ENCODE results near the gene KLHDC9.
A peak's percentile ranks its signal among the peaks of the same experiment; 100 is the strongest.

The KLHDC9 gene

DNA sequence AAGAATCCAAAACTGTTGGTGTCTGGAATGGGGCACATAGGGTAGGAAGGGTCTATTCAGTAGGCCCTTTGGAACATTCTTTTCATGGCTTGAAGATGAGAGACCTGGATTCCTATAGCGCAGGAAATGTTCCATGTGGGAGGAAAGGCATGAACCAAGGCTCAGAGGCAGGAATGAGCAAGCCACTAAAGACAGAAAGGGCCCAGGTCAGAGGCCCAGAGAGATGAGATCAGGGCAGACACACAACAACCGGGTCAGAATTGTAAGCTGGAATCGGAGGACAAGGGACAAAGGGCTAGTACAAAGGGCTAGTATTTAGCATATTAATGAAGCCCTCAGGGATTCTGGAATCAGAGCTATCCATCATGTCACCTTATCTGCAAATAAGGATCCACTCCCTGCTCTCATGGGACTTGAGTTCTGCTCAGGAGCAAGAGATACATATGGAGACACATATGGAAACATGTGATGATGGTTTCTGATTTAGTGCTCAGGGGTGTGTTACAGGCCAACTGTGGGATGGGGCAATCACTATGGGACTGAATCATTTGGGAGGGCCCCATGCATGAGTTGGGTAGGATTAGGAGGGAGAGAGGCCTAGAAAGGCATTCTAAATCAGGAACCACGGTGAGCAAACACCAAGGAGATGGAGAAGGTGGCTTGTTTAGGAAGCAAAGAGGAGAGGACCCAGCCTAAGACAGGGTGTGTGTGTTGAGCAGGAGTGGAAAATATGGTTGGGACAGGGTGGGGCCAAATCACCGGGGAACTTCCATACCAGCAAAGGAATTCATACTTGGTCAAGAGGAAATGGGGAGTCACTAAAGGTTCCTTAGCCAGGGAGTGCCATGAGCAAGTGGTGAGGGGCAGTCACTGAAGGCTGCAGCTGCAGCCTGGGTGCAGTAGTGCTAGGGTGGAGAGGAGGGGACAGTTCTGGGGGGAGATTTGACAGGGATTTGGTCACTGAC, 17.4 kb upstream of the KLHDC9 start:
- TF ChIP-seq SP1 (IDR thresholded peaks at IDR 0.05): no peak
- TF ChIP-seq SUZ12 (IDR thresholded peaks at IDR 0.05): no peak
- TF ChIP-seq, protein P1, sequence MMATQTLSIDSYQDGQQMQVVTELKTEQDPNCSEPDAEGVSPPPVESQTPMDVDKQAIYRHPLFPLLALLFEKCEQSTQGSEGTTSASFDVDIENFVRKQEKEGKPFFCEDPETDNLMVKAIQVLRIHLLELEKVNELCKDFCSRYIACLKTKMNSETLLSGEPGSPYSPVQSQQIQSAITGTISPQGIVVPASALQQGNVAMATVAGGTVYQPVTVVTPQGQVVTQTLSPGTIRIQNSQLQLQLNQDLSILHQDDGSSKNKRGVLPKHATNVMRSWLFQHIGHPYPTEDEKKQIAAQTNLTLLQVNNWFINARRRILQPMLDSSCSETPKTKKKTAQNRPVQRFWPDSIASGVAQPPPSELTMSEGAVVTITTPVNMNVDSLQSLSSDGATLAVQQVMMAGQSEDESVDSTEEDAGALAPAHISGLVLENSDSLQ (IDR thresholded peaks at IDR 0.05): no peak
- no peak for TF ChIP-seq ZNF384 (IDR thresholded peaks at IDR 0.05)
- TF ChIP-seq FOXM1 (IDR thresholded peaks at IDR 0.05; ENCODE audit: borderline replicate concordance): no peak
- no peak for TF ChIP-seq FOXK2 (IDR thresholded peaks at IDR 0.05)
- TF ChIP-seq NFRKB (IDR thresholded peaks at IDR 0.05): no peak
- TF ChIP-seq ARNT (IDR thresholded peaks at IDR 0.05): no peak
- no peak for TF ChIP-seq BHLHE40 (IDR thresholded peaks at IDR 0.05; ENCODE audit: borderline replicate concordance)
- no peak for TF ChIP-seq LEF1 (IDR thresholded peaks at IDR 0.05; ENCODE audit: borderline replicate concordance)
- no peak for DNase-seq (ENCODE audit: extremely low spot score)
- ChIA-PET CTCF (no interaction called here), POLR2A (no interaction called here)

GRCh38 chr1:161081519-161081918, 16.6 kb upstream of the KLHDC9 start:
- TF ChIP-seq TARDBP (IDR thresholded peaks at IDR 0.05) (no peak), SP1 (IDR thresholded peaks at IDR 0.05) (no peak), NFRKB (IDR thresholded peaks at IDR 0.05) (no peak), LEF1 (IDR thresholded peaks at IDR 0.05; ENCODE audit: borderline replicate concordance) (no peak), FOXA1 (IDR thresholded peaks at IDR 0.05) (no peak), FOXM1 (IDR thresholded peaks at IDR 0.05; ENCODE audit: borderline replicate concordance) (no peak), ARNT (IDR thresholded peaks at IDR 0.05) (no peak), FOXK2 (IDR thresholded peaks at IDR 0.05) (no peak), SUZ12 (IDR thresholded peaks at IDR 0.05) (no peak), ELF4 (IDR thresholded peaks at IDR 0.05) (no peak), L3MBTL2 (conservative IDR thresholded peaks at IDR 0.05) (no peak), BHLHE40 (IDR thresholded peaks at IDR 0.05; ENCODE audit: borderline replicate concordance) (no peak), HDGF (IDR thresholded peaks at IDR 0.05; ENCODE audit: borderline replicate concordance) (no peak), ZNF384 (IDR thresholded peaks at IDR 0.05) (no peak), CTBP1 (IDR thresholded peaks at IDR 0.05; ENCODE audit: borderline replicate concordance) (no peak)
- TF ChIP-seq, protein P1 (IDR thresholded peaks at IDR 0.05): no peak
- ChIA-PET POLR2A (no interaction called here), CTCF (no interaction called here)

DNA sequence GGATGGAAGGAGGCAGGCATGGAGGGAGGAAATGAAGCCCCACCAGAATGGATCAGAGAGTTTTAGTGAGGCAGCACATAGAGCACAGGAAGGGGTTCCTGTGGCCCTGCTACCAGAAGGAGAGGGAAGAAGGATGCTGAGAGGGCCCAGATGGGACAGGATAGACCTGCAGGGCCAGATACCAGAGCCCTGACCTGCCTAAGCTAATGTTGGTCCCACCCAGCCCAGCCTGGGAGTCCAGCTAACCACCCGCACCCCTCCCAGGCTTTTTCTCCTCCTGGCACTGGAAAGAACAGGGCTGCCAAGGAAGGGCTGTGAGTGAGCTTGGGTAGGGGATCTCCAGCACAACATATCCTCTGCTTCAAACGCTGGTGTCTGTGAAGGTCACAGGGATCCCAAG, 15.7 kb upstream of the KLHDC9 start:
- ChIA-PET POLR2A (no interaction called here), CTCF (interaction anchor here (0.6 kb wide), 1 partner anchor 16 kb away, joined by 3 read pairs; the partner anchor contains the start of gene KLHDC9)
- no peak for TF ChIP-seq ELF4 (IDR thresholded peaks at IDR 0.05)
- no peak for TF ChIP-seq NFRKB (IDR thresholded peaks at IDR 0.05)
- TF ChIP-seq HDGF (IDR thresholded peaks at IDR 0.05; ENCODE audit: borderline replicate concordance): no peak
- TF ChIP-seq FOXA1 (IDR thresholded peaks at IDR 0.05): no peak
- no peak for TF ChIP-seq BHLHE40 (IDR thresholded peaks at IDR 0.05; ENCODE audit: borderline replicate concordance)
- no peak for TF ChIP-seq SUZ12 (IDR thresholded peaks at IDR 0.05)
- TF ChIP-seq L3MBTL2 (conservative IDR thresholded peaks at IDR 0.05): no peak
- no peak for TF ChIP-seq CTBP1 (IDR thresholded peaks at IDR 0.05; ENCODE audit: borderline replicate concordance)

More at GRCh38 chr1:161081519-161081918, 16.6 kb upstream of the KLHDC9 start:
- no peak for DNase-seq (ENCODE audit: extremely low spot score)

DNA sequence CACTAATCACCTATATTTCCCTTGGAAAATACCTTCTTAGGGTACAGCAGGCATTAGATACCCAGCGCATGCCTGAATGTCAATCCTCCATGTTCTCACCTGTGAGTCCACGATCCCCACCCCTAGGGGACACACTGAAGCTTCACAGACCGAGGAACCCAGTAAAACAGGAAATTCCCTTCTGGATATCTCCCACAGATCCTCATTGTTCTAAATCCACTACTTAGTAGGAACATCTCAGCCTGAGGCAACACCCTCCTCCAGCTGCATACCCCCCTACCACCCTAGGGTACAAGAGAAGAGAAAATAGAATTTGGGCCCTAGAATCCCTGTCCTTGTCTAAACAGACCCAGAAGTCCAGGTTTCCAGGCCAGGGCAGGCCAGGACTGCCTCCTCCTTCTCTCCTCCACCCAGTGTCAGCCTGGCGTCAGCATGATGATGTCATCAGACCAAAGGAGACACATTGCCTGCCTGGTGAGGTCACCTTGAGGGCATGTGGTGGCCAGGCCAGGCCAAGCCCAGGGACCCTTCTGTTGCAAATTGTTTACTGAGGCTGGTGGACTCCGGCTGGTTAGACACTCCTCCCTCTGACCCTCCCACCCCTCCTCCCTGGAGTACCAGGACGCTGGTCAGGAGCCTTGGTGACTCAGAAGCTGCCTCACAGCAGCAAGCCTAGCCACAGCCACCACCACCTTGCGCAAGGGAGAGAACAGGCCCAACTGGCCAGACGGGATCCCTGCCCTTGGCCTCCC, 15.0 kb upstream of the KLHDC9 start:
- peak; percentile 40 for DNase-seq (ENCODE audit: extremely low spot score)
- ChIA-PET POLR2A (no interaction called here), CTCF (interaction anchor here (0.6 kb wide), 1 partner anchor 15 kb away, joined by 3 read pairs; the partner anchor contains the start of gene KLHDC9)
- no peak for TF ChIP-seq ZNF384 (IDR thresholded peaks at IDR 0.05)
- TF ChIP-seq HDGF (IDR thresholded peaks at IDR 0.05; ENCODE audit: borderline replicate concordance): no peak
- no peak for TF ChIP-seq FOXK2 (IDR thresholded peaks at IDR 0.05)
- no peak for TF ChIP-seq ARNT (IDR thresholded peaks at IDR 0.05)
- no peak for TF ChIP-seq FOXM1 (IDR thresholded peaks at IDR 0.05; ENCODE audit: borderline replicate concordance)
- no peak for TF ChIP-seq FOXA1 (IDR thresholded peaks at IDR 0.05)
- no peak for TF ChIP-seq LEF1 (IDR thresholded peaks at IDR 0.05; ENCODE audit: borderline replicate concordance)

More for the DNA sequence above, 15.7 kb upstream of the KLHDC9 start:
- no peak for DNase-seq (ENCODE audit: extremely low spot score)

GRCh38 chr1:161083748-161084596, 14.2 kb upstream of the KLHDC9 start:
- no peak for TF ChIP-seq L3MBTL2 (conservative IDR thresholded peaks at IDR 0.05)
- no peak for TF ChIP-seq FOXK2 (IDR thresholded peaks at IDR 0.05)
- TF ChIP-seq NFRKB (IDR thresholded peaks at IDR 0.05): no peak
- TF ChIP-seq TARDBP (IDR thresholded peaks at IDR 0.05): no peak
- TF ChIP-seq, protein P1 (IDR thresholded peaks at IDR 0.05): no peak
- TF ChIP-seq HDGF (IDR thresholded peaks at IDR 0.05; ENCODE audit: borderline replicate concordance): no peak
- no peak for TF ChIP-seq FOXM1 (IDR thresholded peaks at IDR 0.05; ENCODE audit: borderline replicate concordance)
- TF ChIP-seq ARNT (IDR thresholded peaks at IDR 0.05): no peak
- no peak for TF ChIP-seq CTBP1 (IDR thresholded peaks at IDR 0.05; ENCODE audit: borderline replicate concordance)
- no peak for TF ChIP-seq ZNF384 (IDR thresholded peaks at IDR 0.05)
- TF ChIP-seq SP1 (IDR thresholded peaks at IDR 0.05): no peak
- TF ChIP-seq BHLHE40 (IDR thresholded peaks at IDR 0.05; ENCODE audit: borderline replicate concordance): no peak
- POLR2A ChIA-PET: interaction anchor here (0.8 kb wide), 1 partner anchor 13 kb away, joined by 3 read pairs; no protein-coding TSS in a partner anchor
- CTCF ChIA-PET: no interaction called here
- no peak for DNase-seq (ENCODE audit: extremely low spot score)

All from HEK293T (cell line).